HK-2 (cell line): ENCODE data around the gene WBP1L.

Experiments
- DNase-seq: peaks from one replicate; pipeline ENCODE4 v3.0.0-alpha.2; 2018; ENCODE audit not compliant: unreplicated experiment

The WBP1L gene

GRCh38 chr10:102759497-102760210, 15.9 kb downstream of the WBP1L start:
- no peak for DNase-seq

GRCh38 chr10:102761981-102762380, 18.2 kb downstream of the WBP1L start:
- DNase-seq = no peak

- no peak for DNase-seq
Observed at GRCh38 chr10:102762401-102763015, 18.8 kb downstream of the WBP1L start.

GRCh38 chr10:102763037-102763607, 19.4 kb downstream of the WBP1L start:
- DNase-seq = no peak

GRCh38 chr10:102764470-102765161, 20.9 kb downstream of the WBP1L start:
- no peak for DNase-seq

GRCh38 chr10:102765336-102765735, 21.6 kb downstream of the WBP1L start:
- no peak for DNase-seq

- DNase-seq = no peak
Observed at GRCh38 chr10:102767428-102768160, 23.8 kb downstream of the WBP1L start.

GRCh38 chr10:102769375-102770107, 25.8 kb downstream of the WBP1L start:
- DNase-seq = no peak

GRCh38 chr10:102770108-102770482, 26.3 kb downstream of the WBP1L start:
- DNase-seq = no peak

- no peak for DNase-seq
Observed at GRCh38 chr10:102770792-102771191, 27.0 kb downstream of the WBP1L start.

- DNase-seq = no peak
Observed at GRCh38 chr10:102773320-102773719, 29.6 kb downstream of the WBP1L start.

GRCh38 chr10:102773986-102774385, 30.2 kb downstream of the WBP1L start:
- DNase-seq = no peak

GRCh38 chr10:102775201-102775934, 31.6 kb downstream of the WBP1L start:
- DNase-seq = no peak

- DNase-seq = peak; percentile 54
Observed at GRCh38 chr10:102775935-102776669, 32.4 kb downstream of the WBP1L start.

- DNase-seq = peak; percentile 85
Observed at GRCh38 chr10:102776779-102777456, 33.2 kb downstream of the WBP1L start.

- no peak for DNase-seq
Observed at GRCh38 chr10:102777711-102778453, 34.1 kb downstream of the WBP1L start.

GRCh38 chr10:102778781-102779180, 35.0 kb downstream of the WBP1L start:
- DNase-seq = no peak

- DNase-seq = no peak
Observed at GRCh38 chr10:102779680-102780526, 36.2 kb downstream of the WBP1L start.
